Mesothelial cell of epicardium (in vitro differentiated cells): Measurements from ENCODE around the gene GGTLC2. TPM values are rescaled to one million over a fixed set of nuclear protein-coding genes. Genes with fewer than 3 reads are reported as not detected.
"Not testable (repeated sequence)": the region's sequence is repeated elsewhere in the genome, so short reads cannot be mapped to it uniquely, and the experiment has no call there.

ENCODE experiments used
- DNase-seq, 2 experiments: peaks; one replicate each; pipeline ENCODE4 v3.0.0; 2021; ENCODE audit warnings: low spot score in 2 of 2; ENCODE audit not compliant: unreplicated experiment in 2 of 2
- H3K27ac Mint-ChIP-seq: 2 replicates; pipeline ENCODE4 v1.8.0; 2021; ENCODE audit warnings: mixed read lengths
- H3K27me3 Mint-ChIP-seq: 2 replicates; pipeline ENCODE4 v1.8.0; 2021; ENCODE audit warnings: low read depth, mixed read lengths
- H3K36me3 Mint-ChIP-seq: 2 replicates; pipeline ENCODE4 v1.8.0; 2021; ENCODE audit warnings: mixed read lengths
- H3K4me1 Mint-ChIP-seq: 2 replicates; pipeline ENCODE4 v1.8.0; 2021; ENCODE audit warnings: mixed read lengths
- H3K4me3 Mint-ChIP-seq: 2 replicates; pipeline ENCODE4 v1.8.0; 2021; ENCODE audit warnings: mild to moderate bottlenecking, moderate library complexity, mixed read lengths
- H3K9me3 Mint-ChIP-seq: 2 replicates; pipeline ENCODE4 v1.8.0; 2021; ENCODE audit warnings: mixed read lengths
- CTCF ChIP-seq: fragments of 200-600 bp; sonication (generic); IDR thresholded peaks from one replicate; pipeline ENCODE4 v1.5.0; 2021; ENCODE audit warnings: antibody characterized with exemption; ENCODE audit not compliant: unreplicated experiment
- total RNA-seq: library from RNA; stranded (reverse); gene quantifications from 3 replicates; pipeline ENCODE4 v1.2.1, GENCODE V29; 2021

The GGTLC2 gene
- total RNA-seq, 1 donor from 2014 or later = not detected

GRCh38 chr22:22616636-22617035 lies 27.8 kb upstream of the GGTLC2 start:
- Mint-ChIP-seq H3K9me3 (peaks cover 6% of the 10 kb centered on the region), H3K27ac (no peak overlapping the region), H3K27me3 (peaks cover 76% of the 10 kb centered on the region), H3K36me3 (no peaks in the 10 kb centered on the region), H3K4me1 (peaks cover 4% of the 10 kb centered on the region), H3K4me3 (no peak overlapping the region)
- no peak for DNase-seq
- no peak for TF ChIP-seq CTCF

GRCh38 chr22:22618448-22618847 lies 26.0 kb upstream of the GGTLC2 start:
- no peak for TF ChIP-seq CTCF
- H3K9me3 Mint-ChIP-seq = peaks cover 6% of the 10 kb centered on the region
- no peak for DNase-seq
- peaks cover 4% of the 10 kb centered on the region for H3K4me1 Mint-ChIP-seq
- H3K4me3 Mint-ChIP-seq = no peak overlapping the region
- no peaks in the 10 kb centered on the region for H3K36me3 Mint-ChIP-seq
- no peak overlapping the region for H3K27ac Mint-ChIP-seq
- peaks cover 60% of the 10 kb centered on the region for H3K27me3 Mint-ChIP-seq

- peaks cover 4% of the 10 kb centered on the region for H3K4me1 Mint-ChIP-seq
- TF ChIP-seq CTCF = no peak
- H3K4me3 Mint-ChIP-seq = no peak overlapping the region
- peaks cover 6% of the 10 kb centered on the region for H3K9me3 Mint-ChIP-seq
- no peaks in the 10 kb centered on the region for H3K36me3 Mint-ChIP-seq
- H3K27ac Mint-ChIP-seq = no peak overlapping the region
- H3K27me3 Mint-ChIP-seq = peaks cover 59% of the 10 kb centered on the region
- DNase-seq = no peak
Measured at GRCh38 chr22:22618923-22619322, 25.5 kb upstream of the GGTLC2 start.

GRCh38 chr22:22619765-22620414 lies 24.5 kb upstream of the GGTLC2 start:
- peaks cover 53% of the 10 kb centered on the region for H3K27me3 Mint-ChIP-seq
- H3K9me3 Mint-ChIP-seq = peaks cover 10% of the 10 kb centered on the region
- H3K4me1 Mint-ChIP-seq = peaks cover 4% of the 10 kb centered on the region
- no peak for TF ChIP-seq CTCF
- no peak for DNase-seq
- no peaks in the 10 kb centered on the region for H3K36me3 Mint-ChIP-seq
- no peak overlapping the region for H3K4me3 Mint-ChIP-seq
- H3K27ac Mint-ChIP-seq = no peak overlapping the region

- DNase-seq, H3K4me1 Mint-ChIP-seq, H3K27ac Mint-ChIP-seq, H3K4me3 Mint-ChIP-seq, H3K36me3 Mint-ChIP-seq, H3K27me3 Mint-ChIP-seq, H3K9me3 Mint-ChIP-seq: not testable (repeated sequence)
Measured at GRCh38 chr22:22628546-22629495, 15.6 kb upstream of the GGTLC2 start.

GRCh38 chr22:22631223-22631652 lies 13.2 kb upstream of the GGTLC2 start:
- DNase-seq, H3K27ac Mint-ChIP-seq, H3K27me3 Mint-ChIP-seq: not testable (repeated sequence)

GRCh38 chr22:22632226-22632625 lies 12.2 kb upstream of the GGTLC2 start:
- not testable (repeated sequence) for H3K4me3 Mint-ChIP-seq, H3K4me1 Mint-ChIP-seq, H3K27me3 Mint-ChIP-seq, DNase-seq, H3K9me3 Mint-ChIP-seq, H3K27ac Mint-ChIP-seq, H3K36me3 Mint-ChIP-seq

More at GRCh38 chr22:22631223-22631652, 13.2 kb upstream of the GGTLC2 start:
- not testable (repeated sequence) for H3K4me3 Mint-ChIP-seq, H3K9me3 Mint-ChIP-seq, H3K36me3 Mint-ChIP-seq, H3K4me1 Mint-ChIP-seq

- not testable (repeated sequence) for H3K27me3 Mint-ChIP-seq, DNase-seq
Measured at GRCh38 chr22:22633533-22633932, 10.9 kb upstream of the GGTLC2 start.

GRCh38 chr22:22636260-22636659 lies 8.2 kb upstream of the GGTLC2 start:
- H3K9me3 Mint-ChIP-seq, H3K27me3 Mint-ChIP-seq, H3K4me1 Mint-ChIP-seq, H3K4me3 Mint-ChIP-seq, H3K36me3 Mint-ChIP-seq, H3K27ac Mint-ChIP-seq: not testable (repeated sequence)
- peak in 1 of 2 experiments; percentile 52 for DNase-seq

More at GRCh38 chr22:22633533-22633932, 10.9 kb upstream of the GGTLC2 start:
- H3K4me3 Mint-ChIP-seq, H3K36me3 Mint-ChIP-seq, H3K9me3 Mint-ChIP-seq, H3K4me1 Mint-ChIP-seq, H3K27ac Mint-ChIP-seq: not testable (repeated sequence)

- not testable (repeated sequence) for H3K4me3 Mint-ChIP-seq, DNase-seq
Measured at GRCh38 chr22:22638313-22638712, 6.1 kb upstream of the GGTLC2 start.

More at GRCh38 chr22:22638313-22638712, 6.1 kb upstream of the GGTLC2 start:
- not testable (repeated sequence) for H3K4me1 Mint-ChIP-seq, H3K27me3 Mint-ChIP-seq, H3K27ac Mint-ChIP-seq, H3K9me3 Mint-ChIP-seq, H3K36me3 Mint-ChIP-seq
